Ascending aorta (tissue), 2 donors: ENCODE results near the gene ERP44. TPM values are rescaled to one million over a fixed set of nuclear protein-coding genes. Genes with fewer than 3 reads are reported as not detected.

Experiments used
- DNase-seq, 2 donors: peaks; one replicate each; pipeline ENCODE4 v3.0.0-alpha.2; 2019; ENCODE audit warnings: low spot score in 2 of 2
- H3K27ac ChIP-seq, 2 donors: fragments of 200-600 bp; sonication (generic); one replicate each; pipeline ENCODE4 v1.5.1; 2016 to 2017; ENCODE audit warnings: mild to moderate bottlenecking in 1 of 2
- H3K27me3 ChIP-seq: fragments of 200-600 bp; sonication (generic); one replicate; pipeline ENCODE4 v1.5.1; 2017
- H3K36me3 ChIP-seq, 2 donors: fragments of 200-600 bp; sonication (generic); one replicate each; pipeline ENCODE4 v1.5.1; 2016
- H3K4me1 ChIP-seq, 2 donors: fragments of 200-600 bp; sonication (generic); one replicate each; pipeline ENCODE4 v1.5.1; 2016 to 2017; ENCODE audit warnings: mild to moderate bottlenecking in 1 of 2
- H3K4me3 ChIP-seq, 2 donors: fragments of 200-600 bp; sonication (generic); one replicate each; pipeline ENCODE4 v1.5.1; 2016 to 2017; ENCODE audit warnings: mild to moderate bottlenecking in 1 of 2
- H3K9me3 ChIP-seq, 2 donors: fragments of 200-600 bp; sonication (generic); one replicate each; pipeline ENCODE4 v1.5.1; 2016
- intact Hi-C: fragments of 100-400 bp; cut with DNase I; formaldehyde crosslinking; loops from one replicate; pipeline ENCODE4 v1.15.1; 2023
- total RNA-seq: library from RNA; depleted of rRNA; stranded (reverse); fragments of >200 nt; gene quantifications from one replicate; pipeline ENCODE4 v1.1.0, GENCODE V29; 2016
- TF ChIP-seq, protein P1 (sequence below), 3 experiments: fragments of 200-600 bp in 2 of 3; fragments of 450-650 bp in 1 of 3; sonication (generic) in 2 of 3; IDR thresholded peaks; one replicate each; pipeline ENCODE4 v1.5.1; 2016 to 2019; ENCODE audit warnings: antibody characterized with exemption in 3 of 3, mild to moderate bottlenecking in 1 of 3, moderate library complexity in 1 of 3

ERP44 gene
- total RNA-seq, 1 donor from 2014 or later = 10.7 TPM

DNA sequence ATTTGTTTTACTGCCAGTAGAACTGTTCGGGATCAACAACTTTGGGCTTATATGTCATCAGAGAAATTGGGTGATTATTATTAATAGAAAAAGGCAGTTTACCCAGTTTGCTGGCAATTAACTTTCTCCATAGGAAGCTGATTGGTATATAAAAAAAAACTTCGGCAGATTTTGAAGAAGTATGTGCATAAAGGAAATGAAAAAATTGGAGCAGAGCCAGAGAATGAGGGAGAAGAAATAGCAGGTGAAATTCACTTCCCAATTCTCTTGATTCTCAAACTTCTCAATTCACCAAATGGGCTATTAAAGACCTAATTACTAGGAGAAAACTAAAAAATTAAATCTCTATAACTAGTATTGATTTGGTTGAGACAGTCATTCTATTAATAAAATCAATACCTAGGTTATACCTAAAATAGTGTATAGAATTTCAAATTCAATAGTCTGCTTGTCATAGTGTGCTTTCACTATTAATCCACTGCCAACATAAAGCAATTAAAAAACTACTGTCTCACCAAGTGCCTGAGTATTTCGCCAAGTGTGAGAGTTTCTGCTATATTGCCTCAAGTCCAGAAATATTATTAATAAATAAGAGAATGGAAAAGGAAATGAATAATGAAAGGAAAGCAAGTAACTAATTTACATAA lies 144.8 kb downstream of the ERP44 start:
- no peak for DNase-seq
- Histone ChIP-seq H3K9me3 (no peaks in the 10 kb centered on the region), H3K27me3 (no peaks in the 10 kb centered on the region), H3K4me3 (no peak overlapping the region), H3K4me1 (no peaks in the 10 kb centered on the region), H3K36me3 (peaks cover 0 to 13% of the 10 kb centered on the region in 2 donors), H3K27ac (no peak overlapping the region)
- TF ChIP-seq, protein P1, sequence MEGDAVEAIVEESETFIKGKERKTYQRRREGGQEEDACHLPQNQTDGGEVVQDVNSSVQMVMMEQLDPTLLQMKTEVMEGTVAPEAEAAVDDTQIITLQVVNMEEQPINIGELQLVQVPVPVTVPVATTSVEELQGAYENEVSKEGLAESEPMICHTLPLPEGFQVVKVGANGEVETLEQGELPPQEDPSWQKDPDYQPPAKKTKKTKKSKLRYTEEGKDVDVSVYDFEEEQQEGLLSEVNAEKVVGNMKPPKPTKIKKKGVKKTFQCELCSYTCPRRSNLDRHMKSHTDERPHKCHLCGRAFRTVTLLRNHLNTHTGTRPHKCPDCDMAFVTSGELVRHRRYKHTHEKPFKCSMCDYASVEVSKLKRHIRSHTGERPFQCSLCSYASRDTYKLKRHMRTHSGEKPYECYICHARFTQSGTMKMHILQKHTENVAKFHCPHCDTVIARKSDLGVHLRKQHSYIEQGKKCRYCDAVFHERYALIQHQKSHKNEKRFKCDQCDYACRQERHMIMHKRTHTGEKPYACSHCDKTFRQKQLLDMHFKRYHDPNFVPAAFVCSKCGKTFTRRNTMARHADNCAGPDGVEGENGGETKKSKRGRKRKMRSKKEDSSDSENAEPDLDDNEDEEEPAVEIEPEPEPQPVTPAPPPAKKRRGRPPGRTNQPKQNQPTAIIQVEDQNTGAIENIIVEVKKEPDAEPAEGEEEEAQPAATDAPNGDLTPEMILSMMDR (IDR thresholded peaks at IDR 0.05) = no peak
- intact Hi-C loops = no loop called here

DNA sequence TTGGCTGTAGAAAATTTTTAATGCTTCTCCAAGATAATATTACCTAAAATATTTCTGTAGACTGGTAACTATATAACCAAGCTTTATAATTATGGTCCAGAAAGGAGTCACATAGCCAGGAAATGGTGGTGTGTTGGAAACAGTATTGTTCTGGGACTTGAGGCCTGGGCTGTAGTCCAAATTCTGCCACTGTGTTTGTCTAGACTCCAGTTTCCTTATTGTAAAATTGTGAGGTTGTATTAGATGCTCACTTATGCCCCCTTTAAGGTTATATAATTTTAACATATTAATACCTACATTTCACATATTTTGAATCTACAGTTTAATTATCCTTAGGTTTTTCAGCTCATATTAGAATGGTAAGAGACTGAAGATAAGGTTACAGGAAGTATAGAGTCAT lies 149.9 kb downstream of the ERP44 start:
- TF ChIP-seq, protein P1 (IDR thresholded peaks at IDR 0.05) = no peak
- DNase-seq = no peak
- H3K9me3 ChIP-seq = no peaks in the 10 kb centered on the region
- intact Hi-C loops = no loop called here
- peaks cover 0 to 13% of the 10 kb centered on the region in 2 donors for H3K36me3 ChIP-seq
- H3K4me3 ChIP-seq = no peak overlapping the region
- no peaks in the 10 kb centered on the region for H3K27me3 ChIP-seq
- no peaks in the 10 kb centered on the region for H3K4me1 ChIP-seq
- H3K27ac ChIP-seq = no peak overlapping the region

DNA sequence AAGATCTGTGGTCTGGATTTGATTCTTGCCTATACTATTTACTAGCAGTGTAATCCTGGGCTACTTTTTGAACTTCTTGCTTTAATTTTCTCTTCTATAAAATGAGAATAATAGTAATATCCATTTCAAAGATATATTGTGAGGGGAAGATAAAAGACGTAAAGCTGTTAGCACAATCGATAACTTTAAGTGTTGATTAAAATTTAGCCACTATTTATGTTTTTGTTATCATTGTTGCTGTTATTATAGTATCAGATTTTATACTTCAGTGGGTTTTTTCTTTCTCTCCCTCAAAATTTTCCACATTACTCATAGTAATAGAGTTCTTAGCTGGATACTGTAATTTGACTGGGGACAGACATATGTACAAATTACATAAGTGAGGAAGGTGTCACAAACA lies 150.3 kb downstream of the ERP44 start:
- TF ChIP-seq, protein P1 (IDR thresholded peaks at IDR 0.05) = no peak
- intact Hi-C loops = no loop called here
- no peak for DNase-seq
- no peak overlapping the region for H3K4me3 ChIP-seq
- H3K27ac ChIP-seq = no peak overlapping the region
- peaks cover 0 to 13% of the 10 kb centered on the region in 2 donors for H3K36me3 ChIP-seq
- no peaks in the 10 kb centered on the region for H3K9me3 ChIP-seq
- H3K27me3 ChIP-seq = no peaks in the 10 kb centered on the region
- H3K4me1 ChIP-seq = no peaks in the 10 kb centered on the region

DNA sequence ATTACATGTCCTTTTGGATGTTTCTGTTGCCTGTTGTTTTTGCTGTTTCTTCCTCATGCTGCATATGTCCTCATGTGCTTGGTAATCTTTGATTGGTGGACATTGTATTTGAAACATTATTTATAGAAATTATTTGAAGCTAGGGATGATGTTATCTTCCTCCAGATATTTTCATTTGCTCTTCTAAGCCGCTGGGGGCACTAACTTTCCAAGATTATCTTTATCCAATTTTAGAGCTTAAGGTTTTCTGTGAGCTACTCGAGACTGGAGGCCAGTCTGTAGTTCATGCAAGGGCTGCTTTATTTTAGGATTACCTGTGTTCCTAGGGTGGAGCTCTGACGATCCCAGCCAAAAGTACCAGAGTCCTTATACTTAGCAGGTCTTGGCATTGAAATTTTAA lies 151.4 kb downstream of the ERP44 start:
- Histone ChIP-seq H3K36me3 (peaks cover 0 to 13% of the 10 kb centered on the region in 2 donors), H3K9me3 (no peaks in the 10 kb centered on the region), H3K27ac (no peak overlapping the region), H3K27me3 (no peaks in the 10 kb centered on the region), H3K4me3 (no peak overlapping the region), H3K4me1 (no peaks in the 10 kb centered on the region)
- TF ChIP-seq, protein P1 (IDR thresholded peaks at IDR 0.05) = no peak
- intact Hi-C loops = no loop called here
- DNase-seq = no peak

DNA sequence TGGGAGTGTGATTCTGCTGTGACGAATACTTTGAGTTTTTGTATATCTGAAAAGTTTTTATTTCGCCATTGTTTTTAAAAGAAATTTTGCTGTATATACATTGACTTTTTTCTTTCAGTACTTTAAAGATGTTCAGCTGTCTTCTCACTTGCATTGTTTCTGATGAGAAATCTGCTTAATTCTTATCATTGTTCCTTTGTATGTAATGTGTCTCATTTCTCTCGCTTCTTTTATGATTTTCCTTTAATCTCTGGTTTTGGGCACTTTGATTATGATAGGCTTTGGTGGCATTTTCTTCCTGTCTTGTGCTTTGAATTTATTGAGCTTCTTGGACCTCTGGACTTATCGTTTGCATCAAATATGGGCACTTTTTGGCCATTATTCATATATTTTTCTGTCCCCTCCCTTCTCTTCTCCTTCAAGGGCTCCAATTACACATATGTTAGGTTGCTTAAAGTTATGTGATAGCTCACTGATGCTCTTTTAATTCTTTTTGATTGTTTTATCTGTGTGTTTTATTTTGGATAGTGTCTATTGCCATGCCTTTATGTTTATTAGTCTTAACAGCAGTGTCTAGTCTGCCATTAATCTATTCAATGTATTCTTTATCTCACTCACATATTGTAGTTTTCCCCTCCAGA lies 161.7 kb downstream of the ERP44 start:
- no peak overlapping the region for H3K4me3 ChIP-seq
- peaks cover 0 to 20% of the 10 kb centered on the region in 2 donors for H3K9me3 ChIP-seq
- H3K27me3 ChIP-seq = no peaks in the 10 kb centered on the region
- TF ChIP-seq, protein P1 (IDR thresholded peaks at IDR 0.05) = no peak
- no peaks in the 10 kb centered on the region for H3K4me1 ChIP-seq
- H3K36me3 ChIP-seq = peaks cover 0 to 2% of the 10 kb centered on the region in 2 donors
- H3K27ac ChIP-seq = no peak overlapping the region
- intact Hi-C loops = no loop called here
- no peak for DNase-seq
